K562 (cell line): ENCODE results near the gene CTSD. TPM values are rescaled to one million over a fixed set of nuclear protein-coding genes. Genes with fewer than 3 reads are reported as not detected.

Experiments
- CREM ChIP-seq: IDR thresholded peaks from 2 replicates; pipeline ENCODE4 v1.6.1; 2014; ENCODE audit warnings: antibody characterized with exemption, low read depth
- GATAD2B ChIP-seq: fragments of 450-650 bp; IDR thresholded peaks from 2 replicates; pipeline ENCODE4 v1.6.1; 2017; ENCODE audit warnings: mild to moderate bottlenecking, borderline replicate concordance
- HLTF ChIP-seq: fragments of 450-650 bp; IDR thresholded peaks from 2 replicates; pipeline ENCODE4 v1.6.1; 2016
- HNRNPLL ChIP-seq: fragments of 200-400 bp; formaldehyde crosslinking; IDR thresholded peaks from 2 replicates; pipeline ENCODE4 v1.6.1; 2017; ENCODE audit warnings: low read length, low read depth, mild to moderate bottlenecking; ENCODE audit not compliant: poor library complexity, severe bottlenecking
- LCOR ChIP-seq: sonication (generic); formaldehyde crosslinking; IDR thresholded peaks from 2 replicates; pipeline ENCODE4 v1.8.0; 2022; ENCODE audit warnings: mild to moderate bottlenecking, missing genetic modification reagents
- MAFF ChIP-seq: IDR thresholded peaks from 2 replicates; pipeline ENCODE4 v1.6.1; 2012; ENCODE audit warnings: low read length, improper control_type of control experiment
- MAX ChIP-seq: sonication (generic); formaldehyde crosslinking; IDR thresholded peaks from 2 replicates; pipeline ENCODE4 v1.9.0; 2022; ENCODE audit warnings: mild to moderate bottlenecking, missing genetic modification reagents
- MITF ChIP-seq: IDR thresholded peaks from 2 replicates; pipeline ENCODE4 v1.6.1; 2014; ENCODE audit warnings: antibody characterized with exemption
- RBM15 ChIP-seq: fragments of 200-400 bp; formaldehyde crosslinking; IDR thresholded peaks from 2 replicates; pipeline ENCODE4 v1.6.1; 2018; ENCODE audit warnings: mild to moderate bottlenecking, low read length, moderate library complexity; ENCODE audit not compliant: insufficient read depth
- RBM25 ChIP-seq: fragments of 200-400 bp; formaldehyde crosslinking; IDR thresholded peaks from 2 replicates; pipeline ENCODE4 v1.6.1; 2018; ENCODE audit warnings: low read length, low read depth, moderate library complexity; ENCODE audit not compliant: severe bottlenecking
- SNRNP70 ChIP-seq: fragments of 200-400 bp; formaldehyde crosslinking; optimal IDR thresholded peaks from 2 replicates; pipeline ENCODE3; 2017; ENCODE audit warnings: low read depth, low read length
- SOX6 ChIP-seq: fragments of 450-650 bp; IDR thresholded peaks from 2 replicates; pipeline ENCODE4 v1.6.1; 2014; ENCODE audit warnings: mild to moderate bottlenecking
- SRSF9 ChIP-seq: fragments of 200-400 bp; formaldehyde crosslinking; IDR thresholded peaks from 2 replicates; pipeline ENCODE4 v1.6.1; 2017; ENCODE audit warnings: low read depth, low read length, borderline replicate concordance
- SUPT5H ChIP-seq: fragments of 450-650 bp; IDR thresholded peaks from 2 replicates; pipeline ENCODE4 v1.6.1; 2016
- TAF1 ChIP-seq: IDR thresholded peaks from 2 replicates; pipeline ENCODE4 v1.6.1; 2011; ENCODE audit warnings: mild to moderate bottlenecking, low read length, moderate library complexity; ENCODE audit not compliant: insufficient read depth, control insufficient read depth, severe bottlenecking; ENCODE audit errors: extremely low read depth
- TCF7L2 ChIP-seq: fragments of 150-350 bp; IDR thresholded peaks from 2 replicates; pipeline ENCODE4 v1.6.1; 2016; ENCODE audit warnings: low read depth, mild to moderate bottlenecking, low read length, moderate library complexity
- ZBTB1 ChIP-seq: sonication (generic); formaldehyde crosslinking; IDR thresholded peaks from 2 replicates; pipeline ENCODE4 v1.8.1; 2023; ENCODE audit warnings: missing genetic modification reagents, low read depth, mild to moderate bottlenecking, borderline replicate concordance
- ZNF197 ChIP-seq: fragments of 200-800 bp; sonication (Bioruptor generic); IDR thresholded peaks from 2 replicates; pipeline ENCODE4 v1.6.1; 2016; ENCODE audit warnings: low read depth, missing genetic modification characterization, missing compliant biosample characterization
- ZNF77 ChIP-seq: fragments of 250-450 bp; sonication (Bioruptor Pico); IDR thresholded peaks from 2 replicates; pipeline ENCODE4 v1.5.0; 2020
- polyA plus RNA-seq, 8 experiments: library from polyadenylated mRNA; depleted of rRNA in 4 of 8; stranded (reverse) in 5 of 8; unstranded in 3 of 8; fragments of >200 nt; fragmentation: Nextera tagmentation in 2 of 8; fragmentation: Illumina TruSeq in 1 of 8; extraction: Ambion mirVana in 2 of 8; extraction: Trizol in 1 of 8; gene quantifications; 2 replicates each; pipeline versions ENCODE4 v1.2.1 to v1.2.3, GENCODE V29; 2011 to 2014; ENCODE audit warnings: inconsistent platforms in 1 of 8, missing spikeins in 1 of 8
- total RNA-seq, 7 experiments: library from RNA; depleted of rRNA in 6 of 7; stranded (reverse); fragments of >200 nt in 6 of 7; fragmentation: Illumina TruSeq in 2 of 7; extraction: Trizol in 2 of 7; gene quantifications; 2 replicates each; pipeline versions ENCODE4 v1.2.1 to v1.2.3, GENCODE V29; 2011 to 2021; ENCODE audit warnings: low replicate concordance in 1 of 7
- TF ChIP-seq, protein P1 (sequence below): fragments of 450-650 bp; formaldehyde crosslinking; IDR thresholded peaks from 2 replicates; pipeline ENCODE4 v1.4.0; 2022; ENCODE audit warnings: missing genetic modification characterization
- TF ChIP-seq, protein P2 (sequence below): sonication (generic); formaldehyde crosslinking; IDR thresholded peaks from 2 replicates; pipeline ENCODE4 v1.8.1; 2023; ENCODE audit warnings: missing genetic modification reagents, mild to moderate bottlenecking, borderline replicate concordance

Gene CTSD
- total and polyA plus RNA-seq, 9 of the 15 experiments (the other 6 are each of a cell fraction or from before 2014, with no cell fraction given) = 1.0 to 112 (median 40.9) TPM

GRCh38 chr11:1782831-1783724, 19.4 kb upstream of the CTSD start (continued):
- no peak for TF ChIP-seq MITF
- no peak for TF ChIP-seq TAF1
- TF ChIP-seq, protein P1, sequence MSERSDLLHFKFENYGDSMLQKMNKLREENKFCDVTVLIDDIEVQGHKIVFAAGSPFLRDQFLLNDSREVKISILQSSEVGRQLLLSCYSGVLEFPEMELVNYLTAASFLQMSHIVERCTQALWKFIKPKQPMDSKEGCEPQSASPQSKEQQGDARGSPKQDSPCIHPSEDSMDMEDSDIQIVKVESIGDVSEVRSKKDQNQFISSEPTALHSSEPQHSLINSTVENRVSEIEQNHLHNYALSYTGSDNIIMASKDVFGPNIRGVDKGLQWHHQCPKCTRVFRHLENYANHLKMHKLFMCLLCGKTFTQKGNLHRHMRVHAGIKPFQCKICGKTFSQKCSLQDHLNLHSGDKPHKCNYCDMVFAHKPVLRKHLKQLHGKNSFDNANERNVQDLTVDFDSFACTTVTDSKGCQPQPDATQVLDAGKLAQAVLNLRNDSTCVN (CRISPR knock-in tag) = no peak
- no peak for TF ChIP-seq GATAD2B
- no peak for TF ChIP-seq SUPT5H
- no peak for TF ChIP-seq MAFF
- TF ChIP-seq, protein P2, sequence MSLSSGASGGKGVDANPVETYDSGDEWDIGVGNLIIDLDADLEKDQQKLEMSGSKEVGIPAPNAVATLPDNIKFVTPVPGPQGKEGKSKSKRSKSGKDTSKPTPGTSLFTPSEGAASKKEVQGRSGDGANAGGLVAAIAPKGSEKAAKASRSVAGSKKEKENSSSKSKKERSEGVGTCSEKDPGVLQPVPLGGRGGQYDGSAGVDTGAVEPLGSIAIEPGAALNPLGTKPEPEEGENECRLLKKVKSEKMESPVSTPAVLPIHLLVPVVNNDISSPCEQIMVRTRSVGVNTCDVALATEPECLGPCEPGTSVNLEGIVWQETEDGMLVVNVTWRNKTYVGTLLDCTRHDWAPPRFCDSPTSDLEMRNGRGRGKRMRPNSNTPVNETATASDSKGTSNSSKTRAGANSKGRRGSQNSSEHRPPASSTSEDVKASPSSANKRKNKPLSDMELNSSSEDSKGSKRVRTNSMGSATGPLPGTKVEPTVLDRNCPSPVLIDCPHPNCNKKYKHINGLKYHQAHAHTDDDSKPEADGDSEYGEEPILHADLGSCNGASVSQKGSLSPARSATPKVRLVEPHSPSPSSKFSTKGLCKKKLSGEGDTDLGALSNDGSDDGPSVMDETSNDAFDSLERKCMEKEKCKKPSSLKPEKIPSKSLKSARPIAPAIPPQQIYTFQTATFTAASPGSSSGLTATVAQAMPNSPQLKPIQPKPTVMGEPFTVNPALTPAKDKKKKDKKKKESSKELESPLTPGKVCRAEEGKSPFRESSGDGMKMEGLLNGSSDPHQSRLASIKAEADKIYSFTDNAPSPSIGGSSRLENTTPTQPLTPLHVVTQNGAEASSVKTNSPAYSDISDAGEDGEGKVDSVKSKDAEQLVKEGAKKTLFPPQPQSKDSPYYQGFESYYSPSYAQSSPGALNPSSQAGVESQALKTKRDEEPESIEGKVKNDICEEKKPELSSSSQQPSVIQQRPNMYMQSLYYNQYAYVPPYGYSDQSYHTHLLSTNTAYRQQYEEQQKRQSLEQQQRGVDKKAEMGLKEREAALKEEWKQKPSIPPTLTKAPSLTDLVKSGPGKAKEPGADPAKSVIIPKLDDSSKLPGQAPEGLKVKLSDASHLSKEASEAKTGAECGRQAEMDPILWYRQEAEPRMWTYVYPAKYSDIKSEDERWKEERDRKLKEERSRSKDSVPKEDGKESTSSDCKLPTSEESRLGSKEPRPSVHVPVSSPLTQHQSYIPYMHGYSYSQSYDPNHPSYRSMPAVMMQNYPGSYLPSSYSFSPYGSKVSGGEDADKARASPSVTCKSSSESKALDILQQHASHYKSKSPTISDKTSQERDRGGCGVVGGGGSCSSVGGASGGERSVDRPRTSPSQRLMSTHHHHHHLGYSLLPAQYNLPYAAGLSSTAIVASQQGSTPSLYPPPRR = peak; percentile 100
- no peak for TF ChIP-seq SNRNP70
- TF ChIP-seq HLTF = no peak
- no peak for TF ChIP-seq CREM
- TF ChIP-seq LCOR (CRISPR knock-in tag) = 0 out of 2 replicates have a peak, but pooled peaks have one; percentile 45
- no peak for TF ChIP-seq ZNF77 (CRISPR knock-in tag)
- peak; percentile 48; the same call in 1 of the 2 replicates for TF ChIP-seq MAX (CRISPR knock-in tag)
- TF ChIP-seq ZNF197 = no peak
- TF ChIP-seq RBM25 = no peak
- TF ChIP-seq RBM15 = no peak
- TF ChIP-seq TCF7L2 = no peak
- TF ChIP-seq SOX6 = peak; percentile 56; the same call in 1 of the 2 replicates
- no peak for TF ChIP-seq SRSF9
- TF ChIP-seq ZBTB1 (CRISPR knock-in tag) = 0 out of 2 replicates have a peak, but pooled peaks have one; percentile 28
- TF ChIP-seq HNRNPLL = no peak
